NCI-H2227 (cell line): ENCODE data around the gene HSFX3.
"Not testable (repeated sequence)": the region's sequence is repeated elsewhere in the genome, so short reads cannot be mapped to it uniquely, and the experiment has no call there.

Experiments used
- DNase-seq: peaks from one replicate; lab custom pipeline; 2025; ENCODE audit not compliant: unreplicated experiment; lab: John Stamatoyannopoulos, UW

The HSFX3 gene

GRCh38 chrX:149518236-149518635 is 31.5 kb downstream of the HSFX3 start:
- DNase-seq = no peak

- DNase-seq = no peak
These were observed 32.4 kb downstream of the HSFX3 start for GRCh38 chrX:149517308-149517707.

GRCh38 chrX:149516604-149517003 is 33.1 kb downstream of the HSFX3 start:
- no peak for DNase-seq

DNA sequence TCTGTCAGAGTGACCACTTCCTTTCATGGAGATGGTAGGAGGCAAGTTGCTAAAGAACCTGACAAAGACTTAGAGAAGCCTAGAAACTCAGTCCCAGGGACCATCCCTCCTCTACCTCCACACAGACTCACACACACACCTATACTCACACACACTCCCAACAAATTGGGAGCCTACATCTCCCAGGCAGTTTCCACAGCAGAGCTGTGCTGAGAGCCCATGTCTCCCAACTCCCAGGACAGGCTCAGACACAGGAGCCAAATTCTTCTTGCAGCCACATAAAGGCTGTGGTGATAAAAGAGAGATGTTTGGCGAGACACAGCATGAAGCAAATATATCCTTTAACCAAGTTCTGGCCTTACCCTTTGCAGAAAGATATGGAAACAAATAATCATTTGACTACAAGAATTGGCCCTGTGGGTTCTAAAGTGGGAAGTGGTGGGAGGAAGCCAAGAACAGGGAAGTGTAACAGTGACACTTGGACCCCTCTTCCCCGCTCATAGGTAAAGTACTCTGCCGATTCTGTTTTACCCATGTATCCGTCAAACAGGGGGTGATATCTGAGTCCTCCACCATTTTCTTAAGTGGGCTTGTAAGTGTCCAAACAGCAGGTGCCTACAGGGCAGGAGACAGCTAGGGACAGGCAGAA is 33.6 kb downstream of the HSFX3 start:
- DNase-seq = no peak

DNA sequence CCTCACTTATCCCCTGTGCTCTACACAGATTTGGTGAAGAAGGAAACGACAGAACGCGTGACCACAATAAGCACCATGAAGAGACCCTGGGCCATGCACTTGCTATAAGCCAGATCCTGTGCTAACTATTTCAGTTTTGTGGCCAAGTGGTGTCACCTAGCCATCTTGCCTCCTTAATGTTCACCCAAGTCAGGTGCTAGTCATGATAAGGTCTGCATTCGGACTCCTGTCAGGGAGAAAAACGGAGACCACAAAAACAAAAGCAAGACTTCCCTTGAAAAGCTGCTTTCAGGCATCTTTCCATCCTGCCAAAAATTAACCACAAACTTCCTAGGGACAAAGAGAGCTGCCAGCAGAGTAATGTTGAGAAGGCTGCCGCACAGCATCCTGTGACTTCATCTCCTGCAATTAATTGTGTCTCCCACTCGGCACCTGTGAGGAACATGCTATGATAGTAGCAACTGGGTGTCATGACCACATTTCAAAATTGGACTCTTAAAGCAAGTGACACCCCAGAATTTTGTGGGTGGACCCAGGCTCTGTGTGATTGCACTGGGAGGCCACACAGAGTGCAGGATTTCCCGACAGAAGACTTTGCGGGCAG is 35.8 kb downstream of the HSFX3 start:
- no peak for DNase-seq

DNA sequence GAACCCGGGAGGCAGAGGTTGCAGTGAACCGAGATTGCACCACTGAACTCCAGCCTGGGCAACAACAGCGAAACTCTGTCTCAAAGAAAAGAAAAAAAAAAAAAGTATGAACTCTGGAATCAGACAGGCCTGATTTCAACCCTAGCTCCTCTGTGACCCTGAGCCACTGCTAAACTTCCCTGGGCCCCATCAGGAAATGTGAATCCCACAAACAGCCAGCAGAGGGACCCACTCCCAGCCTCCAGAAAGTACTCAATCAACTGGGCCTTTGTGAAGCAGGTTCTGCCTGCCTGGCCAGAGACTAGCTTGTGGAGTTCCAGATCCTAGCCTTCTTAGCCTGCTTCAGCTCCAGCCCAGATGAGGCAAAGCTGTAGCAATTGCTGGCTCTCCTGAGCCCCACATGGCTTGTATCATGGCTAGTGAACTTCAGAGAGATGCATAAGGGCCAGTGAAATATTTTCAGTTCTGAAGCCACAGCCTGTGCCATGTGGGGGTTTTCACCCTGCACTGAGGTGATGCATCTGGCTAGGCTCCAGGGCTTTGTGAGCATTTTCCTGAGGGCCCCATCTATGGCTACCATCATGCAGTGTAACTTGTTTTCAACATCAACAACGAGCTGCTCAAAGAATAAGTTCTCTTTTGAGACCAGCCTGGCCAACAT is 37.4 kb downstream of the HSFX3 start:
- peak; percentile 46 for DNase-seq

- no peak for DNase-seq
These were observed 38.6 kb downstream of the HSFX3 start for GRCh38 chrX:149511081-149511480.

DNA sequence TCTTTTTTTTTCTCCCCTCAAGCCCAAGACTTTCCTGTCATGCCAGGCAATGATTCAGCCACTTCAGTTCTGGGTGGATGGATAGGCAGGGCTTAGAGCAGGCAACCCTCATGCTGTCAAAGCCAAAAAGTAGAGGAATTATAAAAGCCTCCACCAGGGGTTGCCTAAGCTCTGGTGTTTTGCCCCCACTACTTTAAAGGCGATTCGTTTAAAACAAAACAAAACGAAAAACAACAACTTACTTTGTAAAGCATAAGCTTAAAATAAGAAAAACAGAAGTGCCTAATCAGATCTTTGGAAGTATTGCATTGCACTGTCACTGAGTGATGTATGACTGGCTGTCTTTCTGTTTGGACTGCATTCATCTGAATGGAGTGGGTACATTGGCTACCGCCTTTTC is 39.3 kb downstream of the HSFX3 start:
- no peak for DNase-seq

DNA sequence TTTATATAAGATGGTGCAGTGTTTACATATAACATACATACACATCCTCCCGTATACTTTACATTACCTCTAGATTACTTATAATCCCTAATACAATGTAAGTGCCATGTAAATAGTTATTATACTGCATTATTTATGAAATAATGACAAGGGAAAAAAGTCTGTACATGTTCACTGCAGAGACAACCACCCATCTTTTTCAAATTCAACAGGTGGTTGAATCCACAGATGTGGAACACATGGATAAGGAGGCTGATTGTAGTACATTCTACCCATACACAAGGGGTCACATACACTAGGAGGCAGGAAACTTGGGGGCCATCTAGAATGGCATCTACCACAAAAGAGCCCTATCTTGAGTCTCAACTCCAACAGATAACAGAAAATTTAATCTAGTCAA is 41.3 kb downstream of the HSFX3 start:
- no peak for DNase-seq

DNA sequence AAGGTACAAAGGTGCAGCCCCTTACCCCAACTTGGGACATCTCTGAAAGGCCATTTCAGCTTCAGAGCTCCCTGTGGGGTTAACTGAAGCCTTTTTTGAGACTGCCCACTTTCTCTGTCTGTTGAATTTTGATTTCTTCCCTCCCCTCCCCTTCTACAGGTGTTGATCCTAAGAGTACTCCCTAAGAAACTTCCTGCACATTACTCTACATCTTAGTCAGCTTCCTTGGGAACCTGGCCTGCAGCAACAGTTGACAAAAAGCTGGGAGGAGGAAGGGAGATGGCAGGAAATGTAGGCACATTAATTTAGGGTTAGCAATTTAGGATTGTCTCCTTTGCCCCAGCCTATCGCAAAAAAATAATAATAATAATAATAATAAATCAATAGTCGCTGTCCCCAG is 43.4 kb downstream of the HSFX3 start:
- no peak for DNase-seq

DNA sequence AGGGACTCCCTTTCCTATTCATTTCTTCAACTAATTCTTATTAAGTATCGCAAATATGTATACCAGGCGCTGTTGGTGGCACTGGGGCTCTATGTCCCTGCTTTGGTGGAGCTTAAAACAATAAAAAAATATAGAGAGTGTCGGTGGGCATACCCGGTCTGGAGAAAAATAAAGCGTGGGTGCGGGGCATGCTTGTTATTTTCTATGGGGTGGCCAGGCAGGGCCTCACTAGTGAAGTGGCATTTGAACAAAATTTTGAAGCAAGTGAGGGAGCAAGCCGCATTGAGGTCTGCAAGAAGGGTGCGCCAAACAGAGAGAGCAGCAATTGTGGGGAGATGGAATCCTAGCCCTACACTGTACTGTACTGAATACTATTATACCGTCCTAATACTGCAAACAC is 44.1 kb downstream of the HSFX3 start:
- no peak for DNase-seq

GRCh38 chrX:149504915-149505651 is 44.6 kb downstream of the HSFX3 start, which contains the start of gene IDS:
IDS (minus strand) TSS chrX:149505306; CDS start chrX:149505137, 169 bp downstream.
- peak; percentile 94 for DNase-seq

DNA sequence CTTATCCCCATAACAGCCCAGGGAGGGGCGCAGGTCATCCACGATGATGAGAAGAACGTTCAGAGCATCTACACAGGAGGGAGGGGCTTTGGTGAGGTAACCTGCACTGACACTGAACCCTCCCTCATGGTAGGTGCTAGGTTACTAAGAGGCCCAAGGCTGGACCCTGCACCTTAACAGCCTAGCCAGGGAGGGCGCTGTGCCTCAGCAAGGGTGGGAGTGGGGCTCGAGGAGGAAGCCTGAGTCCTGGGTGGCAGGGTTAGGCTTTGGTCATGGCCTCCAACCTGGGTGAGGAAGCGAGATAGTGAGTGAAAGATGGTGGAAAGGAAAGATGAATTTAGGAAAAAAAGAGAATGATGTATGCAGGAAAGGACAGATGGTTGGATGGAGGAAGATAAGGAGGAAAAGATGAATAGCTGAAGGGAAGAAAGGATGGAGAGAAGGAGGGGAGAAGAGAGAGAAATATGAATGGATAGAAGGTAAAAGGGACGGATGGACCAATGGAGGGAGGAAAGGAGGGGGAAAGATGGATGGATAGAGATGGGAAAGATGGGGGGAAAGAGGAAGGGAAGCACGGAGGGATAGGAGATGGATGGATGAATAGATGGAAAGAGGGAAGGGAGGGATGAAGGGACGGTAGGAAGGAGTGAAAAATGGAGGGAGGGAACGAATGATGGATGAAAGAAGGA is 45.4 kb downstream of the HSFX3 start:
- DNase-seq = peak; percentile 76

DNA sequence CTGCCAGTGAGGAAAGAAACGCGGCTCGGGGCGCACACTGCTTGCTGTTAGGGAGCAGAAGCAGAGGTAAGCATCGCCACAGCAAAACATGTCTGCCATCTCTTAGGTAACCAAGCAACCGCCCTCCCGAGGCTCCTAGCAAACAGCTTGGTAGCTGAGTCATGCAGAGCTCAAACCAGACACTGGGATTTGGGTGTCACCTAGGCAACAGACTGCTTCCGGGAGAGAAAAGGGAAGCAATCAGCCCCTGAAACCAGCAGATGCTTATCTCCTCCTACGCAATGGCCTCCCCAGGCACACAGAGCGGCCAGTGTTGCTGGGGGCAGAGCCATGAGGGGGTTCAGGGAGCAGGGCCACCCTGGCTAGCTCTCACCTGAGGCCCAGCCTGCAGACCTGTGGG is 46.3 kb downstream of the HSFX3 start:
- peak; percentile 63 for DNase-seq

GRCh38 chrX:149502923-149503322 is 46.8 kb downstream of the HSFX3 start:
- not testable (repeated sequence) for DNase-seq

DNA sequence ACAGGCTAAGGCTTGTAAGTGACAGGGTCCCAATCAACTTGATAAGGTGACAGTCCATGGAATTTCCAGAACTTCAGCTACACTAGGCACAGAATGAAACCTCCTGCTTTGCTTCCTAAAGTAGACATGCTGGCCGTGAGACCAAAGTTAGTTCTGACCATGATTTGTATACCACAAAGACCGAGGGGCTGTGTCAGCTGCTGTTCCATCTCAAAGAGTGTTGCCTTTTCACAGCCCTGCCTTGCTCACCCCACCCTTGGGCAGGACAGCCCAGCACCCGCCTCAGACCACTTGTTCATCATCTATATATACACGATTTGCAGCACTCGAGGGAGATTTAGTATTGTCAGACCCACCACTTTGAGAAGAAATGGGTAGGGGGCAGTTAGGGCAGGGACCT is 50.0 kb downstream of the HSFX3 start:
- no peak for DNase-seq

- no peak for DNase-seq
These were observed 51.0 kb downstream of the HSFX3 start for GRCh38 chrX:149498767-149499166.
